ENCODE results near the gene TMEM272.

Gene TMEM272

DNA sequence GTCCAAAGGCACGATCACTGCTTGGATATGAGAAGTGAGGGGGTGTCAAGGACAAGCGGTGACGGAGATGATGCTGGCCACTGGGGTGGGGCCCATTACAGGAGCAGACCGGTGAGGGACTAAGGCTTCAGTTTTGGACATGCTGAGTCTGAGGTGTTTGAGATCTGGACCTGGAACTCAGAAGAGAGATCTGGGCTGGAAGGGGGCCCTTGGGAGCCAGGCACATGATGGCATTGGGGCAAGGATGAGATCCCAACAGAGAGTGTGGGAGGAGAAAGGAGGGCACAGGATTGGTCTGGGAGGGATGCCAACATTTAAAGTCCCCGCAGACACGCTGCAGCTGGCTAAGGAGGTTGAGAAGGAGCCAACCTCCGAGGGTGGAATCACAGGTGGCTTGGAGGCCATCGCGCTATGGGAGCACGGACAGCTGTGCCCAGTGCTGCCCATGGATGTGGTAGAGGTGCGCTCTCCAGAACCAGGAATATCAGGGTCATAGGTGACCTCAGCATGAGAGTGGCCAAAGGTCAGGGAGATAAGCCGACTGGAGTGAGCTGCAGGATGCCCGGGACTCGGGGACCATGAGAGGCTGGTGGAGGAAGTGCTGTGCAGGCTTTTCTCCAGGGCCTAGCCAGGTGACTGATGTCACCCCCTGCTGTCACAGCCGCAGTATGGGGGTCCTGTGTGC is 62.8 kb downstream of the TMEM272 start:
- H3K9ac ChIP-seq (ENCODE audit: low read depth, low read length) = no peak overlapping the region
- no peaks in the 10 kb centered on the region for H3K4me1 ChIP-seq (ENCODE audit: control insufficient read depth, insufficient read depth, low read length)
- no peaks in the 10 kb centered on the region for H3K27me3 ChIP-seq (ENCODE audit: control insufficient read depth, insufficient read depth, low read length)
- no peaks in the 10 kb centered on the region for H3K36me3 ChIP-seq (ENCODE audit: control insufficient read depth, insufficient read depth, low read length)
- no peak overlapping the region for H3K4me3 ChIP-seq (ENCODE audit: low read depth, low read length)
- H3K9me3 ChIP-seq (ENCODE audit: control insufficient read depth, insufficient read depth, low read length) = no peaks in the 10 kb centered on the region

DNA sequence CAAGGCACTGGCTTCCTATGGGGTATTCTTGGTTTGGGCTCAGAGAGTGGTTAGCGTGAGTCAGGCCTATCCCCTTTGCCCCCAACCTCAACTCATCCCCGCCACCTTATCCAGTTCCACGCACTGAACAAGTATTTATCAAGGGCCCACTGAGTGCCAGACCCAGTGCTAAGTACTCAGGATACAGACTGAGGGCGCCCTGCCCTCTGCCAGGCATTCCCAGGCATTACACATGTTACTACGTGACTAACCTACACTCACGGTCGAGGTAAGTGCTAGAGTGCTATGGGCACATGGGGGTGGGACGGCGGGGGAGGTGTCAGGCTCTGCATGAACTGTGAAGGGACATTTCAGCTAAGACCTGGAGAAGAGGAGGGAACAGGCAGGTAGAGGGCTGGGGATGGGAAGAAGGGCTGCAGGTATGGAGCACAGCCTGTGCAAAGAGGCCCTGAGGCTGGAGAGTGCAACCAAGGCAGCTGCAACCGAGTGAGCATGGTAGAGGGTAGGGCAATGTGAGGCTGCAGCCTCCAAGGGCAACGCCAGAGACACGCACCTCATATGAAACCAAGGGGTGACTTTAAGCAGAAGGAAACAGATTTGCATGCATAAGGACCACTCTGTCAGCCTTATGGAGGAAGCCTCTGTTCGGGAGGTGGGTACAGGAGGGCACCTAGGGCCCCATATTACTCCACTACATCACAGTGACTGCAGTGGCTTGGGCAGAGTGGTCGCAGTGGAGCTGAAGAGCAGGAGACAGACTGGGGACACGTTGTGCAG is 63.5 kb downstream of the TMEM272 start:
- H3K9ac ChIP-seq (ENCODE audit: low read depth, low read length) = no peak overlapping the region
- no peak overlapping the region for H3K4me3 ChIP-seq (ENCODE audit: low read depth, low read length)
- no peaks in the 10 kb centered on the region for H3K4me1 ChIP-seq (ENCODE audit: control insufficient read depth, insufficient read depth, low read length)
- H3K27me3 ChIP-seq (ENCODE audit: control insufficient read depth, insufficient read depth, low read length) = no peaks in the 10 kb centered on the region
- H3K9me3 ChIP-seq (ENCODE audit: control insufficient read depth, insufficient read depth, low read length) = no peaks in the 10 kb centered on the region
- H3K36me3 ChIP-seq (ENCODE audit: control insufficient read depth, insufficient read depth, low read length) = no peaks in the 10 kb centered on the region

DNA sequence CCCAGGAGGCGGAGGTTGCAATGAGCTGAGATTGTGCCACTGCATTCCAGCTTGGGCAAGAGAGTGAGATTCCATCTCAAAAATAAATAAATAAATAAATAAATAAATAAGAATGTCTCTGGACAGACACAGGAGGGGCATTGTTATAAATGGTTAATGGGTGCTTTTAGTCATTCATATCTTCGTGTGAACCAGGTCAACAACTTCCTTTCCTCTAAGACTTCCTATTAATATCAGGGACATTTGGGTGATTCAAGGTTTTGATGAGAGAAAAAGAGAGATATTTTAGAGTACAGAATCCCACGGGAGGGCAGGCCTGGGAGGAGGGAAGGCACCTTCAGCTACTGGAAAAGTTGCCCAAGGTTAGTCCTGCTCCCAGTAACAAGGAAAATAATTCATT is 64.9 kb downstream of the TMEM272 start:
- Histone ChIP-seq H3K4me3 (ENCODE audit: low read depth, low read length) (no peak overlapping the region), H3K9ac (ENCODE audit: low read depth, low read length) (no peak overlapping the region), H3K9me3 (ENCODE audit: control insufficient read depth, insufficient read depth, low read length) (no peaks in the 10 kb centered on the region), H3K27me3 (ENCODE audit: control insufficient read depth, insufficient read depth, low read length) (no peaks in the 10 kb centered on the region), H3K4me1 (ENCODE audit: control insufficient read depth, insufficient read depth, low read length) (no peaks in the 10 kb centered on the region), H3K36me3 (ENCODE audit: control insufficient read depth, insufficient read depth, low read length) (no peaks in the 10 kb centered on the region)

DNA sequence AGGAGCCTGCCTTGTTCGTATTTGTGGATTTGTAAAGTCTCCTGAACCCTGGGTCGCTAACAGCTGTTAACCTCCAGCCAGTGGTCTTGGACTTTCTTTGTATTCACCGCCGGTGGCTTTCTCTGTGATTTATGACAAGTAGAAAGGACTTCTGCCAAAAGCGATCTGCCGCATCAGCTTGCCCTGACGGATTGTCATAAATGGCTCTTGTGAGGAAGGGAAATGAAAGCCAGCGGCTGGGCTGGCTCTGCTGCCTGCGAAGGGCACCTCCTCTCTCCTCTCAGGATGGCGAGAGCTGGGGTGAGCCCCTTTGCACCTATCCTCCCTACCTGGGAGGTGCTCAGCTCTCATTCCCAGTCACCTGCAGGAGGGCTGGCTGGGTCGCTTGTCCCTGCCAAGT is 66.6 kb downstream of the TMEM272 start:
- no peaks in the 10 kb centered on the region for H3K27me3 ChIP-seq (ENCODE audit: control insufficient read depth, insufficient read depth, low read length)
- no peak overlapping the region for H3K9ac ChIP-seq (ENCODE audit: low read depth, low read length)
- H3K9me3 ChIP-seq (ENCODE audit: control insufficient read depth, insufficient read depth, low read length) = no peaks in the 10 kb centered on the region
- no peaks in the 10 kb centered on the region for H3K4me1 ChIP-seq (ENCODE audit: control insufficient read depth, insufficient read depth, low read length)
- H3K4me3 ChIP-seq (ENCODE audit: low read depth, low read length) = no peak overlapping the region
- no peaks in the 10 kb centered on the region for H3K36me3 ChIP-seq (ENCODE audit: control insufficient read depth, insufficient read depth, low read length)

DNA sequence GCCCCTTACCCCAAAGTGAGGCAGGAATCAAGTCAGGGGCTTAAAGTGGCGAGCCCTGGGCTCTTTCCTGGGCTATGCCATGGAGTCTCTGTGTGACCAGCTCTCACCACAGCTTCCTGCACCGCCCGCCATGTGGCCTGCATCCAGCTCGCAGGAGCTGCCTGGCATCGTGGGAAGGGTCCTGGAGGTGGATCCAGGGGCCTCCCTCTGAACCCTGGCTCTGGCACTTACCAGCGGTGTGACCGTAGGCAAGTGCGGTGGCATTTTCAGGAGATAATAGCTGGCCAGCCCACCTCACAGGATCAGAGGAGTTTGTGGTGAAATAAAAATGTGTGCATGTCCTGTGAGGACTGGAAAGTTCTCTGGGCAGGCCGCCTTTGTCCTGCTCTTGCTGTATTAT is 67.1 kb downstream of the TMEM272 start:
- no peak overlapping the region for H3K4me3 ChIP-seq (ENCODE audit: low read depth, low read length)
- no peaks in the 10 kb centered on the region for H3K36me3 ChIP-seq (ENCODE audit: control insufficient read depth, insufficient read depth, low read length)
- H3K9me3 ChIP-seq (ENCODE audit: control insufficient read depth, insufficient read depth, low read length) = no peaks in the 10 kb centered on the region
- H3K27me3 ChIP-seq (ENCODE audit: control insufficient read depth, insufficient read depth, low read length) = no peaks in the 10 kb centered on the region
- H3K4me1 ChIP-seq (ENCODE audit: control insufficient read depth, insufficient read depth, low read length) = no peaks in the 10 kb centered on the region
- H3K9ac ChIP-seq (ENCODE audit: low read depth, low read length) = no peak overlapping the region

DNA sequence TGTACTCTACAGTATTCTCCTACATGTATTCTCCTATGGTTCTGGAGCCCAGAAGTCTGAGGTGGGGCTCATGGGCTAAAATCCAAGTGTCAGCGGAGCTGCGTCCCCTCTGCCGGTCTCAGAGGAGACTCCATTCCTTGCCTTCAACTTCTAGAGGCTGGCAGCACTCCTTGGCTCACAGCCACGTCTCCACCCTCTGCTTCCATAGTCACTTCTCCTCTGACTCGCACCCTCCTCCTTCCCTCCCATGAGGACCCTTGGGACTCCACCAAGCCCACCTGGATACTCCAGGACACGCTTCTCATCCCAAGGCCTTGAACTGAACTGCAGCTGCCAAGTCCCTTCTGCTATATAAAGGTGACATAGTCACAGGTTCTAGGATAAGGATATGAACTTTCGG is 68.8 kb downstream of the TMEM272 start:
- H3K27me3 ChIP-seq (ENCODE audit: control insufficient read depth, insufficient read depth, low read length) = no peaks in the 10 kb centered on the region
- H3K4me3 ChIP-seq (ENCODE audit: low read depth, low read length) = no peak overlapping the region
- H3K9me3 ChIP-seq (ENCODE audit: control insufficient read depth, insufficient read depth, low read length) = no peaks in the 10 kb centered on the region
- no peak overlapping the region for H3K9ac ChIP-seq (ENCODE audit: low read depth, low read length)
- H3K4me1 ChIP-seq (ENCODE audit: control insufficient read depth, insufficient read depth, low read length) = peaks cover 2% of the 10 kb centered on the region
- H3K36me3 ChIP-seq (ENCODE audit: control insufficient read depth, insufficient read depth, low read length) = no peaks in the 10 kb centered on the region

DNA sequence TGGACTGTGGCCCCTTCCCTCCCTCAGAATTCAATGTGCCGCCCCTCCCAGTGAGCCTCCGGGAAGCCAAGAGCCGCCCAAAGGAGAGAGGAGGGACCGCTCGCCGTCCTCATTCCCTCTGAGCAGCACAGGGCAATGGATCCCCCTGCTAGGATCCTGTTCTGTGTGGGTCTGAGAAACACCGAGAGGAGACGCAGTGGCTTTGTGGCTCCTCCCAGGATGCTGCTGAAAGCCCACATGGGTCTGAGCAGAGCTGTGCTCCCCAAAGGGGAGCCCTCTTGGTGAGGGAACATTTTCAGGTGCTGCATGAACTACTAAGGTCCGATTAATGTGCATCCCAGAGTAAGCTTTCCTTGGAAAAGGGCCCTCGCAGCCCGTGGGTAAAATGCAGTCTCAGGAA is 71.5 kb downstream of the TMEM272 start:
- peaks cover 4% of the 10 kb centered on the region for H3K4me1 ChIP-seq (ENCODE audit: control insufficient read depth, insufficient read depth, low read length)

DNA sequence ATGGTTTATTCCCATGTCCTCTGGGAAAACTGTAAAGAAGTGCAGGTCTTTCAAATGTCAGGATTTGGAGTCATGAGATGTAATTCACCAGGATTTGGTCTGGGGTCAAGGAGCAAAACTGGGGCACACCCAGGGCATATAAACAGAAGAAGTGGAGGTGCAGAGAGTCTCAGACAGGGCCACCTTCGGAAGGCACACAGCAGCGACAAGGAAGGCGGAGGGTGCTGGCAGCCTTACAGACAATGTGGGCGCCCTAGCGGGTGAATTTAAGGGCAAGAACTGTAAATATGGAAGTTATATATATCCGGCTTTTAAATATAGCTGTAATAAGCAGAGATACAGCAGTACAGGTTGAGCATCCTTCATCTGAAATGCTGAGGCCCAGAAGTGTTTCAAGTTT is 72.2 kb downstream of the TMEM272 start:
- H3K36me3 ChIP-seq (ENCODE audit: control insufficient read depth, insufficient read depth, low read length) = no peaks in the 10 kb centered on the region
- no peaks in the 10 kb centered on the region for H3K27me3 ChIP-seq (ENCODE audit: control insufficient read depth, insufficient read depth, low read length)
- no peak overlapping the region for H3K9ac ChIP-seq (ENCODE audit: low read depth, low read length)
- no peak overlapping the region for H3K4me3 ChIP-seq (ENCODE audit: low read depth, low read length)
- no peaks in the 10 kb centered on the region for H3K9me3 ChIP-seq (ENCODE audit: control insufficient read depth, insufficient read depth, low read length)
- peaks cover 9% of the 10 kb centered on the region for H3K4me1 ChIP-seq (ENCODE audit: control insufficient read depth, insufficient read depth, low read length)

More for the DNA sequence above, 71.5 kb downstream of the TMEM272 start:
- H3K36me3 ChIP-seq (ENCODE audit: control insufficient read depth, insufficient read depth, low read length) = no peaks in the 10 kb centered on the region
- H3K27me3 ChIP-seq (ENCODE audit: control insufficient read depth, insufficient read depth, low read length) = no peaks in the 10 kb centered on the region
- H3K4me3 ChIP-seq (ENCODE audit: low read depth, low read length) = no peak overlapping the region
- no peak overlapping the region for H3K9ac ChIP-seq (ENCODE audit: low read depth, low read length)
- H3K9me3 ChIP-seq (ENCODE audit: control insufficient read depth, insufficient read depth, low read length) = no peaks in the 10 kb centered on the region

DNA sequence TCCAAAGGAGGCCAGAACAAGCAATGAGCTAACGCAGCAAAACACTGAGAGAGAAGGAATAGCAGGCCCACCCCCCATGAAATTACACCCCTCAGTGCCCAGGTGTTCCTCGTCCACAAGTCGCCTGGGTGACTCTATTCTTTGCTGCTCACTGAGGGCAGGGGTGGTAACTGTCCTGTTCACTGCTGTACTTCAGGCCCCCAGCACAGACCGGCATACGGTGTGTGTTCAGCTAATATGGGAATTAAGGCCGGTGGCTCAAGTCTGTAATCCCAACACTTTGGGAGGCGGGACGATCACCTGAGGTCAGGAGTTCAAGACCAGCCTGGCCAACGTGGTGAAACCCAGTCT is 72.9 kb downstream of the TMEM272 start:
- Histone ChIP-seq H3K36me3 (ENCODE audit: control insufficient read depth, insufficient read depth, low read length) (no peaks in the 10 kb centered on the region), H3K9me3 (ENCODE audit: control insufficient read depth, insufficient read depth, low read length) (no peaks in the 10 kb centered on the region), H3K4me3 (ENCODE audit: low read depth, low read length) (no peak overlapping the region), H3K9ac (ENCODE audit: low read depth, low read length) (no peak overlapping the region), H3K4me1 (ENCODE audit: control insufficient read depth, insufficient read depth, low read length) (peaks cover 9% of the 10 kb centered on the region), H3K27me3 (ENCODE audit: control insufficient read depth, insufficient read depth, low read length) (no peaks in the 10 kb centered on the region)

DNA sequence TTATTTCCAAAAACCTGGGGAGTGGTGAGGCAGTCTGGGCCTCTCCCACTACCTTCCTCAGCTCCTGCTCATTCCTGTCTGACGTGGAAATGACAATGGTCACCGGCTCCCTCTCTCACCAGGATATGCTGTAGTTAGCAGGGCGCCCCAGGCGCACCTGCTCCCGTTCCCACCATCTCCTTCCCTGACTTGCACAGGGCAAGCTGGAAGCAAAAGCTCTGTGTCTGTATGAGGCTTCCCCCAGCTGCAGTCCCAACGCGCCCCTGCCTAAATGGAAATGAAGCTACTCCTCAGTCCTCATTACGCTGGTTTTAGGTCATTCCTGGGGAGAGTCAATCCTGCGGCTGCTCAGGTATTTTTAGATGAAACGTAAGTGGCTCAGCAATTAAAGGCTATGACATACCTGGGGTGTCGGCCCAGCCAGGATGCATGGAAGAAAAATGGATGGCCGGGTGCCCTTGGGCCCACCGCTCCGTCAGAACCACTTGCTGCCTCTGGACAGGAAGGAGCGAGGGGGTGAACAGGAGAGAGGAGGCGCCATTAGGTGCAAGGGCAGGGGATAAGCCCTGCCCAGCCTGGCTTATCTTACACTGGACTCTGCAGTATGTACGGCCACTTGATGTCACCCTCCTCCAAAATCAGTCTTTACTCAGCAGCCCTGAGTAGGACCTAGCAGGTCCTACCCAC is 73.4 kb downstream of the TMEM272 start:
- Histone ChIP-seq H3K9ac (ENCODE audit: low read depth, low read length) (no peak overlapping the region), H3K4me1 (ENCODE audit: control insufficient read depth, insufficient read depth, low read length) (peaks cover 9% of the 10 kb centered on the region), H3K36me3 (ENCODE audit: control insufficient read depth, insufficient read depth, low read length) (no peaks in the 10 kb centered on the region), H3K27me3 (ENCODE audit: control insufficient read depth, insufficient read depth, low read length) (no peaks in the 10 kb centered on the region), H3K9me3 (ENCODE audit: control insufficient read depth, insufficient read depth, low read length) (no peaks in the 10 kb centered on the region), H3K4me3 (ENCODE audit: low read depth, low read length) (no peak overlapping the region)

DNA sequence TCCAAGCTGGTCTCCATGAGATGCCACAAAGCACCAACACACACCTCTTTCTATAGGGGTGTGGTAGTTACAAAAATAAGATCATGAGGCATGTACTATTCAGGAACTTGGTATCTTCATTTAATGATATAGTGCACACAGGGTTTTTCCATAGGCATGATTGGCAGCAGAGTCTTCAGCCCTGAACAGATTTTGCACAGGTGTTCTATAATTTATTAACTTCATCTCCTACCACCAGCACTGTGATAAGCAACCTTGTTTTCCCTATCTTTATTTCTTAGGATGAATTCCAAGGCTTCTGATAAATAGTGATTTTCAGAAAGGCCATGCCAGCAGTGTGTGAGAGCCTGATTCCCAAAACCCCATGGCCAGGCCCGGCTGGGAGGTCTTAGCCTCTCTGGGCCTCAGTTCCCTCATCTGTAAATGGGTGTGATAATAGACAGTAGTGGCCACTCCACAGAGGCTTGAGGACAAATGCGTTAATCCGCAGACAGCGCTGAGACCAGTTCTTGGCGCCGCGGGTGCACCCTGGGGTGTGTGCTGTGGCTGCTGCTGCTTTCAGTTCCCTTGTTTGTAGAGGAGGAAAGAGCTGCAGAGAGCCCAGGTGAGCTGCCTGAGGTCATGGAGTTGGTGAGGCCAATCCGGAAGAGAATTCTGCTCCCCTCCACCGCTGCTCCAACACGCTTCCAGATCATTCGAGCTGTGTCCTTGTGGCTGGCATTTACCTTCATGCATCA is 74.1 kb downstream of the TMEM272 start:
- Histone ChIP-seq H3K27me3 (ENCODE audit: control insufficient read depth, insufficient read depth, low read length) (no peaks in the 10 kb centered on the region), H3K36me3 (ENCODE audit: control insufficient read depth, insufficient read depth, low read length) (no peaks in the 10 kb centered on the region), H3K9me3 (ENCODE audit: control insufficient read depth, insufficient read depth, low read length) (no peaks in the 10 kb centered on the region), H3K4me1 (ENCODE audit: control insufficient read depth, insufficient read depth, low read length) (peaks cover 9% of the 10 kb centered on the region), H3K4me3 (ENCODE audit: low read depth, low read length) (no peak overlapping the region), H3K9ac (ENCODE audit: low read depth, low read length) (no peak overlapping the region)
